C4-2B (cell line): ENCODE results near the gene BFSP1.

Experiments
- ZFX ChIP-seq: fragments of 450-650 bp; IDR thresholded peaks from 2 replicates; pipeline ENCODE4 v1.6.1; 2017
- TF ChIP-seq, protein P1 (sequence below): fragments of 450-650 bp; conservative IDR thresholded peaks from 2 replicates; pipeline ENCODE4 v1.5.1; 2017; ENCODE audit warnings: mild to moderate bottlenecking

GRCh38 chr20:17463711-17464110, 67.5 kb downstream of the BFSP1 start:
- TF ChIP-seq, protein P1, sequence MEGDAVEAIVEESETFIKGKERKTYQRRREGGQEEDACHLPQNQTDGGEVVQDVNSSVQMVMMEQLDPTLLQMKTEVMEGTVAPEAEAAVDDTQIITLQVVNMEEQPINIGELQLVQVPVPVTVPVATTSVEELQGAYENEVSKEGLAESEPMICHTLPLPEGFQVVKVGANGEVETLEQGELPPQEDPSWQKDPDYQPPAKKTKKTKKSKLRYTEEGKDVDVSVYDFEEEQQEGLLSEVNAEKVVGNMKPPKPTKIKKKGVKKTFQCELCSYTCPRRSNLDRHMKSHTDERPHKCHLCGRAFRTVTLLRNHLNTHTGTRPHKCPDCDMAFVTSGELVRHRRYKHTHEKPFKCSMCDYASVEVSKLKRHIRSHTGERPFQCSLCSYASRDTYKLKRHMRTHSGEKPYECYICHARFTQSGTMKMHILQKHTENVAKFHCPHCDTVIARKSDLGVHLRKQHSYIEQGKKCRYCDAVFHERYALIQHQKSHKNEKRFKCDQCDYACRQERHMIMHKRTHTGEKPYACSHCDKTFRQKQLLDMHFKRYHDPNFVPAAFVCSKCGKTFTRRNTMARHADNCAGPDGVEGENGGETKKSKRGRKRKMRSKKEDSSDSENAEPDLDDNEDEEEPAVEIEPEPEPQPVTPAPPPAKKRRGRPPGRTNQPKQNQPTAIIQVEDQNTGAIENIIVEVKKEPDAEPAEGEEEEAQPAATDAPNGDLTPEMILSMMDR: no peak
- no peak for TF ChIP-seq ZFX
